Measurements from ENCODE around the gene ERC2.

Gene ERC2

DNA sequence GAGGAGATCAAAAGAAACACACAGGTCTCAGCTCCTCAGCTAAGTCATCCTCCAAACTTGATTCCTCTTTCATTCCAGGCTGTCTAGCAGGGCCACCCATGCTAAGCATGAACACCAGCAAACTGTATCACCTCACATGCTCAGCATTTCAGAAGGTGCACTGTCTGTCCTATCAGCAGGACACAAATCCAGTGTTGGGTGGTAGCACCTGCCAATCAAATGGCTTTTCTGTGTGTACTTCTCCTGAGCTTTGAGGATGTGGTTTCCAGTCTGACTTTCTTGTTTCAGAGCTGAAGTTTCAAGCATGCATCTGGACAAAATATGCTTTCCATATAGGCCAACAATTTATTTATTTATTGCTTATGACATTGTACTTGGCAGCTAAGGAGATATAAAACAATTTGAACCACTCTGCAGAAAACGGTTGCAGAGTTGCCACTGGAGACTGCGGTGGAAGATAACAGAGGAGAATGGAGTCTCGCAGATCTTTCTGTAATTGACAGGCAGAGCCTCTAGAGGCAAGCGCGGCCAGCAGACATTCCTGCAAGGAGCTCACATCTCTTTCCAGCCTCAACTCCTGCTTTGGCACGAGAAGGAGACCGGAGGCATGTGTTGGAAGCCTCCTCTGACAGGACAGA is 814.0 kb downstream of the ERC2 start:
- DNase-seq, result no peak

DNA sequence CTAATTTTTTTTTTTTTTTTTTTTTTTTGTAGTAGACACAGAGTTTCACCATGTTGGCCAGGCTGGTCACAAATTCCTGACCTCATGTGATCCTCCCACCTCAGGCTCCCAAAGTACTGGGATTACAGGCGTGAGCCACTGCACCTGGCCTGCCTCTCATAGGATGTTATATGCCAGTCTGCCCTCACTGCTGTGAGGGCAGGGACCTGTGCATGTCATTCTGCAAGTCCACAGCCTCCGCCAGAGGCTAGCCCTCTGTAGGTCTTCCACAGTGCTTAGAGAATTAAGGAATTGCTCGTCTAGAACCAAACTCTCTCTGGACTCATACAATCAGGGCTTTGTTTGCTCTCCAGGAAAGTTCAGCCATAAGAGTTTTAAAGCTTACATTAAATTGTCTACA is 817.3 kb downstream of the ERC2 start:
- DNase-seq, result no peak

GRCh38 chr3:55650011-55650410 is 818.3 kb downstream of the ERC2 start:
- DNase-seq, result no peak

DNA sequence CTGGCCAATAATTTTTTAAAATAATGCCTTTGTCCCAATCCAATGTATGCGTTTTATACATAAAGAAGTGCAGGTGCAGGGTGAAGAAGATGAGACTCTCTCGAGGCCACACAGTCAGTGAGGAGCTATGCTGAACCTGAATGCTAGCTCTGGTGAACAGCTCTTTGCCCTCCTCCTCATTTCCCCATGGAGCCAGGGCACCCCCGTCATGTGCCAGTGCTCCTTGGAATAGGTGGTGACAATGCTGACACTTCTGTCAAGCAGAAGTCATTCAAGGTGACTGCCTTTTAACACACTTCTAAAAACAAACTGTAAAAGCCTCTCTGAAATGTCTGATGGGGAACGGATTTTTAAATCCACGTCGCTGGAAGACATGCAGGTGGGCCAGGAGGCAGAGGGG is 818.7 kb downstream of the ERC2 start:
- no peak for DNase-seq

DNA sequence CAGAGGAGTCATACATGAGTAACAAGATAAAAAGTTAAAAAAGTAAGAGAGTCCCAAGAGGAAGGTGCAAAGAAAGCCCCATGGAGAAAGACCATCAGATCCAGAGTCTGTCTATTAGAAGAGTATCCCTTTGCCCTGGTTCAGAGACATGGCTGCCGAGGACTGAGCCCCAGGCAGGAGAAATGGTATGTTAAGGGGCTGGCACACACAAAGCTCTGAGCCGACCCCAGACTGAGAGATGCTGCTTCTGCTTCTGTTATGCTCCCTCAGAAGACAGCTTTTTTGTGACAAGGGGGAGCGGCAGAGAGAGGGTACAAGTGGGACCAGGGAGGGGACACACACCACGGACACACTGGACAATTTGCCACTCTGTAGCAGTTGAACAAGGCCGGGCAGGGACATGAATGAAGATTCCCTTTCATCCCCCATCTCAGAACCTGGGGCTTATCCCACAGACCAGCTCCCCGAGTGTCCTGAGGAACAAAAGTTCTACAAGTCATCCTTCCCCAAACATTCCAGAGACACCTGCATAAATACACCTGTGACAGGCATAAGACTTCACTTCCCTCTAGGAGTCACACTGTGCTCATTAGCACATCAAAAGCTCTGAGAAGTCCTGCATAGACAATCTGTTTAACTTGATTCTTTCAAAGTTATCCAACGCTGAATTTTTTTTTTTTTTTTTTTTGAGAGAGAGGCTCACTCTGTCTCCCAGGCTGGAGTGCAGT is 819.5 kb downstream of the ERC2 start:
- no peak for DNase-seq

DNA sequence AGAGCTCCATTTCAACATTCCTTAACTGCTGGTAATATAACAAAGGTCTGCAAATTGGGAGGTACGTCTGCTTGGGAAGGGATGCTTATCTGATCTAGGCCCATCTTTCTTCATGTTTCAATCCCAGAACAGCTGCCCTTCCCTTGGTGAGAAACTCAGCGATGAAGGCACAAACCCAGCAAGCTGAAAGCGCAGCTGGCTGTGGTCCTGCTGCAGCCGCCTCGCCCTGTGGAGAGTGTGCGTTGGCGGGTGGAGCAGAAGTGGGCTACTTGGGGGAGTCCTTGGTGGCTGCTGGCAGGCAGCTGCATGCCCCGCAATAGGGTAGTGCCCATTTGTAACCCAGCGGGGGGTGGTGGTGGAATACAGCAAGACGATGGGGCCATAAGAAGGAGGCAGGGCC is 820.6 kb downstream of the ERC2 start:
- no peak for DNase-seq

GRCh38 chr3:55647063-55647462 is 821.2 kb downstream of the ERC2 start:
- no peak for DNase-seq

DNA sequence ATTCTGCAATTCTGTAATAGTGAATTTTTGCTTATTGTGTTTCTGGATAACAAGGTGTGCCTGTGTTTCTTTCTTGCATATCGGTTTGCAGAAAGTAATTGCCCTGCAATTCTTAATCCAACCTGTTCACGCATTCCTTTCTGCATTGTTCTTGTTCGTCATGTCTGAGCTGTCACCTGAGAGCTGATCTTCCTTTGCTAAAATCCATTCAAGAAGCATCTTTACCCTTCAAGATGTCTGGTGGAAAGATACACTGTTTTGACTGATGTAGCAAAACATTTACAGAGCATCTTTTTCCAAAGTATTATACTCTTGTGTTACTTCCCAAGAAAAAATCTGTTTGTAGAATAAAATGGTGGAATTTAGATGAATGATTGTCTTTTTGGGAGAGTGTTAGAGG is 822.1 kb downstream of the ERC2 start:
- DNase-seq, result no peak

- DNase-seq, result no peak
These were observed 822.8 kb downstream of the ERC2 start for GRCh38 chr3:55645422-55645821.

DNA sequence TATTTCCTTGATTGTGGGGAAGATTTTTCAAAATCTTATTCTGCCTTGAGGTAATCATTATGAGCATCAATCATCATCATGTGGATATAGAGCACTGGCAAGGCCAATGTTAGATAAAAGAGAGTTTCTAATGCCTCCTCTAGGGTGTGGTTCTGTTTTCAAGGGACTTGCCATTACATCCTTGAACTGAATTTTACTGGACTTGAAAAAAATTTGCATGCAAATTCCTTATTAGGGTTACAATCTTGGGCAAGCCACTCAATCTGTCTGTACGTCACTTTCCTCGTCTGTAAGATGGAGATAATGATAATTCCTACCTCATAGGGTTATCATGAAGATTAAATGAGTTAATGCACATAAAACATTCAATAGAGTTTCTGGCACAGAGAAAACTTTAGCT is 825.0 kb downstream of the ERC2 start:
- no peak for DNase-seq

DNA sequence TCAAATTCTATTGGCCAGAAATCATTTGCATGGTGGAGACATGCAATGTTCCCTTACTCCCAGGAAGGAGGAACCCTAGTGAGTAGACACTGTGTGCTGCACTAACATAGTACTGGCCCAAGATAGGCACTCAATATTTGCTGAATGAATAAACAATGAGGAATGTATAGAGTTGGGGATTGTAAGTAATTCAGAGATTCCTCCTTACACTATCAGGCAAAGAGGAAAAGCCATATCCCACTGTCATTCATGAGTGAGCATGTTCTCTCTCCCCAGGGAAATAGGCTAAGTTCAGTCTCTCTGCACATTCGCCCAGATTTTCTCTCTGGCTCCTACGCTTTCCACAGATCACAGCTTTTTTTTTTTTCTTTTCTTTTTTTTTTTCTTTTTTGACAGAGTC is 826.3 kb downstream of the ERC2 start:
- DNase-seq, result no peak

DNA sequence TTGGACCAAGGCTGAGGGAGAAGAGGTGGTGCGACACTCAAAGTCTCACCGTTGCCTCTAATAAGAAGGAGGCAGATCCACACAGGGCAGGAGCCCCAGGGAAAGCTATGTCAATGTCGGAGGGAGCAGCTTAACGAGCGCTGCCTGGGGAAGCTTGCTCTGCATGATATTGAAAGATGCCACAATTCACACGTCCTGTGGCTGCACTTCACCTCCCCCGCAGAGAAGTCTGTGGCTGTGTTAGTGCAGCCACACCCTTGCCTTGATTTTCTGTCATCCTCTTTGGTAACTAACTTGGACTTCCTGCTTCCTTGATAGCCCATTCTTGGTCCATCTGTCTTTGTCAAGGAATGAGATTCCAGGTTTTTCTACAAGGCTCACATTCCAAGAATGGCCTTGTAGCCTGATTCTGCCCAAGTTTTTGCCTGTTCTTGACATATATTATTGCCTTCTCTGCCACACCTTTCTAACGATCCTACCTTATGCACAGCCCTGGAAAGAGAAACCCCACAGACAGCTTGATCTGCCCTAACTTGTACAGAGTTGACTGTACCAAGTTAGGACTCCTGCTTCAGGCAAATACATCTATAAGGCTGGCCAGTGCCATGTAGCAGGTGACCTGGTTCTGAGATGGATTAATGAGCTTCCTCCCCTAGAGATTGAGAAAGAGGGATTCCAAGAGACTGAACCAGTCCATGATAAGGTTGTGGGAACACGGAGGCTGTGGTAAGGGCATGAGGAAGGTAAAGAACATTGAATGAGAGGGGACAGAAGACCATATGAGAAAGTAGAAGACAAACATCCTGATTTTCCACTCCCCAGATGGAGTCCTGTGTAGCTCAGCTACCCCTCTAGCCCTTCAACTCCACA is 828.1 kb downstream of the ERC2 start:
- no peak for DNase-seq

DNA sequence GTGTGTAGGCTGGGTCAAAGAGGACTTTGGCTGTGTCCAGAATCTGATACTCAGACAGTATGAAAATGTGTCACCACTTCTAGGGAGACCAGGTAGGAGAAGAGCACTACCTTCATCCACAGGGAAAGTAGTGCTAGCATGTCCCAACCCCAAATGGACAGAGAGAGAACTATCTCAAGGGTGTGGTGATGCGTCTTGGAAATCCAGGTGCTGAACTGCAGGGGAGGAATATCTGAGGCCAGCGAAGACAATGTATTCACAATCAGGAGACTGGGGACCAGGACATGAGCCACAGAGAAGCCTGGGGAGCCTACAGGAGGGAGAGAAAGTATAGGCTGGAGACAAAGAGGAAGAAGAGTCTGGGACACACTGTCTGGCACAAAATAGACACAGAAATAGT is 829.1 kb downstream of the ERC2 start:
- DNase-seq, result no peak

- no peak for DNase-seq
These were observed 830.2 kb downstream of the ERC2 start for GRCh38 chr3:55637906-55638638.

DNA sequence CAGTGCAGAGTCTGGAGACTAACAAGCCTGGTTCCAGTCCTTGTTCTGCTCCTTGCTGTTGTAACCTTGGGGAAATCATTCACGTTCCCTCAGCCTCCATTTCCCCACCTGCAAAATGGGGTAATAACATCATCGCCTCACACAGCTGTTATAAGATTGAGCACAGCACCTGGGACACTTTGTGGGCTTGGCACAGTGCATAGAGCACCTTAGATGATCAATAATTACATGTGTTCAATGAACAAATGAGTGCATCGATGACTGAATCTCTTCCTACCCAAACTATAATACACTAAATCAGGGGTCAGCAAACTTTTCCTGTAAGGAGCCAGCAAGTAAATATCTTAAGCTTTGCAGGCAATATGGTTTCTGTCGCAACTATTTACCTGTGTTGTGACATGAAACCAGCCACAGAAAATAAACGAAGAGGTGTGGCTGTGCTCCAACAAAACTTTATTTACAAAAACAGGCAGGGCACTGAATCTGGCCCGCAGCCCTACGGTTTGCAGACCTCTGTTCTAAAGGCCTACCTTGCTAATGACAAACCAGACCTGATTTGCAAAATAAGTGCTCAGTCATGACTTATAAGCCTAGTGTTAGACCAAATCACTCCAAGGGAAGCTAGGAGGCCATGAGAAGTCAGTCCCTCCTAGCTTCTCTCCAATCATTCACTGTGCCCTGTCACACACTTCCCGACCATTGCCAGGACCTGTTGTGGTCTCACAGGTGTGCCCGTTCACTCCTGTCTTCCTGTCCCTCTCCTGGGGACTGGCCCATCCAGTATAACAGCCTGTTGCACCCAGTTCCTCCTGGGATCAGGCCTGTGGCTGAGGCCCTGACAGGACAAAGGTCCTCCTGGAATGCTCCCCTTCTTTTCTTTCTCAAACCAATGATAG is 831.7 kb downstream of the ERC2 start:
- DNase-seq, result no peak

- DNase-seq, result no peak
These were observed 833.9 kb downstream of the ERC2 start for GRCh38 chr3:55634345-55634744.

GRCh38 chr3:55633333-55633732 is 834.9 kb downstream of the ERC2 start:
- no peak for DNase-seq

GRCh38 chr3:55631766-55632331 is 836.4 kb downstream of the ERC2 start:
- DNase-seq, result no peak

- no peak for DNase-seq
These were observed 837.4 kb downstream of the ERC2 start for GRCh38 chr3:55630921-55631299.

GRCh38 chr3:55630280-55630920 is 837.9 kb downstream of the ERC2 start:
- no peak for DNase-seq

- peak; percentile 0 for DNase-seq
These were observed 838.8 kb downstream of the ERC2 start for GRCh38 chr3:55629432-55629831.

All from NCI-H774 (cell line).